Keratinocyte (primary cell): ENCODE data around the gene GOLGB1. TPM values are rescaled to one million over a fixed set of nuclear protein-coding genes. Genes with fewer than 3 reads are reported as not detected.
"Not testable (repeated sequence)": the region's sequence is repeated elsewhere in the genome, so short reads cannot be mapped to it uniquely, and the experiment has no call there.

Source experiments
- DNase-seq: peaks from one replicate; pipeline ENCODE4 v3.0.0-alpha.2; 2011; ENCODE audit warnings: low read depth, missing footprints, low spot score
- FAIRE-seq: peaks from 2 replicates; lab custom pipeline; 2011; peaks lifted over from hg19 to GRCh38; lab: Jason Lieb, UNC
- H2AFZ ChIP-seq: 2 replicates; pipeline ENCODE4 v1.6.0; 2012; ENCODE audit warnings: low read length, control low read depth, inconsistent platforms; ENCODE audit not compliant: control insufficient read depth
- H3K27ac ChIP-seq: 2 replicates; pipeline ENCODE4 v1.5.1; 2011; ENCODE audit warnings: low read length; ENCODE audit not compliant: control insufficient read depth, insufficient read depth
- H3K27me3 ChIP-seq: 3 replicates; pipeline ENCODE4 v1.6.0; 2011; ENCODE audit warnings: low read length; ENCODE audit not compliant: control insufficient read depth, insufficient read depth; ENCODE audit errors: extremely low read depth
- H3K36me3 ChIP-seq, 2 experiments: 2 replicates in 1 of 2; 3 replicates in 1 of 2; pipeline ENCODE4 v1.5.1; 2011; ENCODE audit warnings: low read length in 2 of 2, mild to moderate bottlenecking in 1 of 2; ENCODE audit not compliant: control insufficient read depth in 2 of 2, insufficient read depth in 2 of 2; ENCODE audit errors: extremely low read depth in 1 of 2
- H3K4me1 ChIP-seq: 3 replicates; pipeline ENCODE4 v1.5.1; 2011; ENCODE audit warnings: low read length; ENCODE audit not compliant: control insufficient read depth, insufficient read depth; ENCODE audit errors: extremely low read depth
- H3K4me2 ChIP-seq: 3 replicates; pipeline ENCODE4 v1.6.0; 2011; ENCODE audit warnings: low read depth, low read length; ENCODE audit not compliant: control insufficient read depth, insufficient read depth; ENCODE audit errors: extremely low read depth
- H3K4me3 ChIP-seq, 3 experiments: fragments of 200-600 bp in 1 of 3; sonication (generic) in 1 of 3; 2 replicates in 2 of 3; 3 replicates in 1 of 3; pipeline ENCODE4 v1.5.1; 2011 to 2016; ENCODE audit warnings: low read length in 3 of 3, mild to moderate bottlenecking in 3 of 3, control low read depth in 2 of 3, inconsistent platforms in 1 of 3, low read depth in 1 of 3, mixed read lengths in 1 of 3, mixed run types in 1 of 3, moderate library complexity in 1 of 3; ENCODE audit not compliant: control insufficient read depth in 2 of 3, insufficient read depth in 2 of 3; ENCODE audit errors: extremely low read depth in 1 of 3
- H3K79me2 ChIP-seq: 2 replicates; pipeline ENCODE4 v1.6.0; 2012; ENCODE audit warnings: low read length; ENCODE audit not compliant: control insufficient read depth, insufficient read depth
- H3K9ac ChIP-seq: 3 replicates; pipeline ENCODE4 v1.6.0; 2011; ENCODE audit warnings: low read length; ENCODE audit not compliant: control insufficient read depth, insufficient read depth; ENCODE audit errors: extremely low read depth
- H3K9me1 ChIP-seq: 3 replicates; pipeline ENCODE4 v1.6.0; 2011; ENCODE audit warnings: low read length; ENCODE audit not compliant: control insufficient read depth, insufficient read depth; ENCODE audit errors: extremely low read depth
- H3K9me3 ChIP-seq: 2 replicates; pipeline ENCODE4 v1.5.1; 2012; ENCODE audit warnings: low read depth, low read length; ENCODE audit not compliant: control insufficient read depth
- H4K20me1 ChIP-seq: 3 replicates; pipeline ENCODE4 v1.6.0; 2011; ENCODE audit warnings: low read length; ENCODE audit not compliant: control insufficient read depth, insufficient read depth; ENCODE audit errors: extremely low read depth
- CTCF ChIP-seq, 3 experiments: IDR thresholded peaks in 1 of 3; conservative IDR thresholded peaks in 1 of 3; optimal IDR thresholded peaks in 1 of 3; 2 replicates in 2 of 3; 3 replicates in 1 of 3; pipeline versions ENCODE3 to v1.5.1; 2011; ENCODE audit warnings: low read length in 3 of 3, mild to moderate bottlenecking in 3 of 3, moderate library complexity in 2 of 3, control low read depth in 1 of 3, inconsistent platforms in 1 of 3; ENCODE audit not compliant: insufficient read depth in 2 of 3; ENCODE audit errors: extremely low read depth in 1 of 3
- EZH2 ChIP-seq: IDR thresholded peaks from one replicate; pipeline ENCODE4 v1.6.1; 2012; ENCODE audit warnings: inconsistent platforms, mild to moderate bottlenecking, low read length, moderate library complexity
- dilution Hi-C: fragments of 300-500 bp; cut with MboI; formaldehyde crosslinking; loops from one replicate; pipeline ENCODE4 v1.7.0; 2020; ENCODE audit warnings: low sequenced_read_pairs; ENCODE audit not compliant: extremely low pct_ligation_motif_present
- polyA plus RNA-seq, 5 experiments: library from polyadenylated mRNA; depleted of rRNA in 3 of 5; stranded (reverse) in 3 of 5; stranded (forward) in 1 of 5; unstranded in 1 of 5; fragments of >200 nt; gene quantifications; 1 replicate in 1 of 5; 2 replicates in 3 of 5; 3 replicates in 1 of 5; pipeline versions ENCODE4 v1.2.1 to v1.2.3, GENCODE V29; 2011 to 2012; ENCODE audit warnings: missing spikeins in 2 of 5, low read depth in 1 of 5, low replicate concordance in 1 of 5

Gene GOLGB1
- polyA plus RNA-seq, 1 donor (not counting 4 experiments of a cell fraction or from before 2014, with no cell fraction given) = 21.7 TPM

DNA sequence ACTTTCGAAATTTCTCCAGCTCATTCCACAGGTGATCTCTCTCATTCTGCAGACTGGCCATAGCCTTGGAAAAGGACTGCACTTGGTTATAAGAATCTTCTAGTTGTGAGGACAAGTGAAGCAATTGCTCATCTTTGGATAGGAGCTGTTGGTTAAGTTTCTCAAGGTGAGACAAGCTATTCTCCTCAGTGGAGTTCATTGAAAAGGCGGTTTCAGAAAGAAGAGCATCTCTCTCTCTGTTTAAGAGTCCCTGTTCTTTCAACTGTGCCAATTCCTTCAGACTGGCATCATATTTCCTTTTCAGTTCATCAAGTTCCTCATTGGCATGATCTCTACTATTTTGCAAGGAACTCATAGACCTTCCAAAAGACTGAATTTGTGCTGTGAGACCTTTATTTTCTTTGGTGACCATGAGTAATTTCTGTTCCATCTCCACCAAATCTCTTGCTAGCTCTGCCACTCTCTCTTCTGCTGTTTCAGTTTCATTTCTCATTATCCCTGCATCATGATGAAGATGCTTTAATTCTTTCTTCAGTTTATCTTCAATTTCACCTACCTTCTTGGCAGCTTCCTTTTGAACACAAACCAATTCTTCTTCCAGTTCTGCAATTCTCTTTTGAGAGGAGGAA is 58.6 kb downstream of the GOLGB1 start:
- Histone ChIP-seq H3K9ac (no peak overlapping the region), H3K4me3 (no peak overlapping the region), H3K4me1 (no peaks in the 10 kb centered on the region), H3K79me2 (no peaks in the 10 kb centered on the region), H2AFZ (no peak overlapping the region), H3K9me3 (no peaks in the 10 kb centered on the region), H3K27ac (no peak overlapping the region), H3K4me2 (no peak overlapping the region), H3K36me3 (peaks cover 8 to 20% of the 10 kb centered on the region in 2 experiments), H3K9me1 (no peaks in the 10 kb centered on the region), H4K20me1 (no peaks in the 10 kb centered on the region), H3K27me3 (no peaks in the 10 kb centered on the region)
- DNase-seq (no peak), FAIRE-seq (no peak)
- TF ChIP-seq EZH2 = no peak
- TF ChIP-seq CTCF (optimal IDR thresholded peaks at IDR 0.05 in 1 of 3, IDR thresholded peaks at IDR 0.05 in 1 of 3, conservative IDR thresholded peaks at IDR 0.05 in 1 of 3; ENCODE audit: extremely low read depth in 1 of 3, insufficient read depth in 2 of 3, low read length in 3 of 3) = no peak
- dilution Hi-C loops = no loop called here

DNA sequence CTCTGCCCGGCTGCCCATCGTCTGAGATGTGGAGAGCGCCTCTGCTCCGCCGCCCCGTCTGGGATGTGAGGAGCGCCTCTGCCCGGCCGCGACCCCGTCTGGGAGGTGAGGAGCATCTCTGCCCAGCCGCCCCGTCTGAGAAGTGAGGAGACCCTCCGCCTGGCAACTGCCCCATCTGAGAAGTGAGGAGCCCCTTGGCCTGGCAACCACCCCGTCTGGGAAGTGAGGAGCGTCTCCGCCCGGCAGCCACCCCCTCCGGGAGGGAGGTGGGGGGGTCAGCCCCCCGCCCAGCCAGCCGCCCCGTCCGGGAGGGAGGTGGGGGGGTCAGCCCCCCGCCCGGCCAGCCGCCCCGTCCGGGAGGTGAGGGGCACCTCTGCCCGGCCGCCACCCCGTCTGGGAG is 60.8 kb downstream of the GOLGB1 start:
- H3K36me3 ChIP-seq = peaks cover 0 to 14% of the 10 kb centered on the region in 2 experiments
- H3K4me3 ChIP-seq, dilution Hi-C loops, DNase-seq, H4K20me1 ChIP-seq, H3K27me3 ChIP-seq, H3K27ac ChIP-seq, H3K9me3 ChIP-seq, H3K4me2 ChIP-seq, H3K9me1 ChIP-seq, H3K79me2 ChIP-seq, H3K4me1 ChIP-seq, H3K9ac ChIP-seq, H2AFZ ChIP-seq, FAIRE-seq: not testable (repeated sequence)

- Histone ChIP-seq H3K27ac (no peak overlapping the region), H3K36me3 (peaks cover 18 to 20% of the 10 kb centered on the region in 2 experiments)
- dilution Hi-C loops = no loop called here
Observed at GRCh38 chr3:121681792-121682191, 67.7 kb downstream of the GOLGB1 start.

More at GRCh38 chr3:121681792-121682191, 67.7 kb downstream of the GOLGB1 start:
- DNase-seq (no peak), FAIRE-seq (no peak)
- Histone ChIP-seq H3K4me2 (no peak overlapping the region), H3K27me3 (no peaks in the 10 kb centered on the region), H3K9me1 (no peaks in the 10 kb centered on the region), H4K20me1 (peaks cover 5% of the 10 kb centered on the region), H3K9me3 (no peaks in the 10 kb centered on the region), H3K9ac (no peak overlapping the region), H3K4me1 (no peaks in the 10 kb centered on the region), H3K79me2 (no peaks in the 10 kb centered on the region), H3K4me3 (no peak overlapping the region), H2AFZ (no peak overlapping the region)
- TF ChIP-seq CTCF (optimal IDR thresholded peaks at IDR 0.05 in 1 of 3, IDR thresholded peaks at IDR 0.05 in 1 of 3, conservative IDR thresholded peaks at IDR 0.05 in 1 of 3; ENCODE audit: extremely low read depth in 1 of 3, insufficient read depth in 2 of 3, low read length in 3 of 3) = no peak
- TF ChIP-seq EZH2 = no peak
